MG63 (cell line): ENCODE measurements around the gene GGNBP2. TPM values are rescaled to one million over a fixed set of nuclear protein-coding genes. Genes with fewer than 3 reads are reported as not detected.

Experiments
- DNase-seq: peaks from one replicate; pipeline ENCODE4 v3.0.0-alpha.2; 2020
- H3K27me3 ChIP-seq: fragments of 250-450 bp; sonication (Bioruptor Pico); 2 replicates; pipeline ENCODE4 v1.5.1; 2020; ENCODE audit warnings: mild to moderate bottlenecking, moderate library complexity
- H3K36me3 ChIP-seq: fragments of 250-450 bp; sonication (Bioruptor Pico); 2 replicates; pipeline ENCODE4 v1.5.1; 2020; ENCODE audit warnings: mild to moderate bottlenecking, moderate library complexity
- H3K4me3 ChIP-seq: fragments of 250-450 bp; sonication (Bioruptor Pico); 2 replicates; pipeline ENCODE4 v1.5.1; 2020; ENCODE audit warnings: mild to moderate bottlenecking, moderate library complexity
- H3K9me3 ChIP-seq: fragments of 250-450 bp; sonication (Bioruptor Pico); 2 replicates; pipeline ENCODE4 v1.5.1; 2020; ENCODE audit warnings: mild to moderate bottlenecking, moderate library complexity
- total RNA-seq: library from RNA; depleted of rRNA; stranded (reverse); fragments of >200 nt; shearing (Covaris generic); gene quantifications from 2 replicates; pipeline ENCODE4 v1.2.3, GENCODE V29; 2014; ENCODE audit warnings: low replicate concordance

Gene GGNBP2
- total RNA-seq, 1 experiment from 2014 or later: 64.2 TPM

DNA sequence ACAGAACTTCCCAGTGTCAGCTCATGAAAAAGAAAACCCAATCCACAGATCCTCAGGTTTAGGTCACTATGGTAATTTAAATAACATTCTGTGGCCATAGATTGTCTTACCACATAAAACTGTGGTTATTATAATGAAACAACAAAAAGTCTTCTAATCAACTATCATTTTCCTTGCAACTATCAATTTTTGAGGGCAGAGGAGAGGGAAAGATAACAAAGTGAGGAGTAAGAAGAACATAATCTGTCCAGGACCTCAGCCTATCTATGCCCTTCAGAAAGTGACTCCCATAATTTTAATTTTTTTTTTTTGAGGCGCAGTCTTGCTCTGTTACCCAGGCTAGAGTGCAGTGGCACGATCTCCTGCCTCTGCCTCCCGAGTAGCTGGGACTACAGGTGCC, 4.0 kb upstream of the GGNBP2 start:
- H3K36me3 ChIP-seq: peaks cover 72% of the 10 kb centered on the region
- H3K4me3 ChIP-seq: no peak overlapping the region
- no peak for DNase-seq
- no peaks in the 10 kb centered on the region for H3K27me3 ChIP-seq
- H3K9me3 ChIP-seq: no peaks in the 10 kb centered on the region

GRCh38 chr17:36542755-36543154, 2.0 kb upstream of the GGNBP2 start:
- H3K4me3 ChIP-seq: no peak overlapping the region
- peaks cover 74% of the 10 kb centered on the region for H3K36me3 ChIP-seq
- H3K27me3 ChIP-seq: no peaks in the 10 kb centered on the region
- no peak for DNase-seq
- no peaks in the 10 kb centered on the region for H3K9me3 ChIP-seq

- no peaks in the 10 kb centered on the region for H3K9me3 ChIP-seq
- H3K27me3 ChIP-seq: no peaks in the 10 kb centered on the region
- peaks cover 71% of the 10 kb centered on the region for H3K36me3 ChIP-seq
- H3K4me3 ChIP-seq: peak overlapping the region; percentile 98
- DNase-seq: peak; percentile 52
These were observed 744 bp upstream of the GGNBP2 start for GRCh38 chr17:36544044-36544306.

- peak overlapping the region; percentile 98 for H3K4me3 ChIP-seq
- H3K9me3 ChIP-seq: no peaks in the 10 kb centered on the region
- no peaks in the 10 kb centered on the region for H3K27me3 ChIP-seq
- no peak for DNase-seq
- H3K36me3 ChIP-seq: peaks cover 65% of the 10 kb centered on the region
These were observed 352 bp downstream of the GGNBP2 start for GRCh38 chr17:36545077-36545464.

- H3K27me3 ChIP-seq: no peaks in the 10 kb centered on the region
- no peaks in the 10 kb centered on the region for H3K9me3 ChIP-seq
- DNase-seq: peak; percentile 99
- H3K4me3 ChIP-seq: peak overlapping the region; percentile 98
- H3K36me3 ChIP-seq: peaks cover 66% of the 10 kb centered on the region
These were observed 1.0 kb downstream of the GGNBP2 start for GRCh38 chr17:36545465-36546417.

DNA sequence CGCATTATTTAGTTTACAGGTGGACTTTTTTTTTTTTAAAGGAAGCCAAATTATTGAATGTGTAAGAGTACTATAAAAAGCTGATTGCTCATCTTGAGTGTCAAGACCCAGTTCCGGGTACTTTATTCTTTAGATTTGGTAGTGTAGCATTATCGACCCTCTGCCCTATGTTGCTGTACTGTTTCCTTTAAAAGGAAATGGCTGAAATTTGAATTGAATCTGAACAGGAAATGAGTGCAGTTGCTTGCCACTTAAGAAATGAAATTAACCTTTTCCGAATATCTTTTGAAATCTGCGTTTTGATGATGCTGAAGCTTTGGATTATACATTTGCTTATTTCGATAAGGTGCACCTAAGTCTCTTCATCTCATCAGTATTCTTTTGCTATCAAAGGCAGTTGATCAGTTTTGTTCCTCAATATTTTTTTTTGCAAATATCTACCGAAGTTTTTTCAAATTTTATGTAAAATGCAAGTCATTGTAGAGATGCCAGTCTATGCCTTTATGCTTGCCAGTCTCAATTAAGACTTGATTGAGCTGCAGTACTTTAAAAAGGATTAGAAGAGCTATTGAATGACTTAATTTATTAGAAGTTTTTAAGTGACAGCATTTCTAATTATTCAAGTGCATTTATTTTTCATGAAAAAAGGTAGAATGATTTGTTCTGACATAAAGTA, 1.8 kb downstream of the GGNBP2 start:
- peaks cover 69% of the 10 kb centered on the region for H3K36me3 ChIP-seq
- peak overlapping the region; percentile 98 for H3K4me3 ChIP-seq
- no peaks in the 10 kb centered on the region for H3K27me3 ChIP-seq
- H3K9me3 ChIP-seq: no peaks in the 10 kb centered on the region
- DNase-seq: no peak

DNA sequence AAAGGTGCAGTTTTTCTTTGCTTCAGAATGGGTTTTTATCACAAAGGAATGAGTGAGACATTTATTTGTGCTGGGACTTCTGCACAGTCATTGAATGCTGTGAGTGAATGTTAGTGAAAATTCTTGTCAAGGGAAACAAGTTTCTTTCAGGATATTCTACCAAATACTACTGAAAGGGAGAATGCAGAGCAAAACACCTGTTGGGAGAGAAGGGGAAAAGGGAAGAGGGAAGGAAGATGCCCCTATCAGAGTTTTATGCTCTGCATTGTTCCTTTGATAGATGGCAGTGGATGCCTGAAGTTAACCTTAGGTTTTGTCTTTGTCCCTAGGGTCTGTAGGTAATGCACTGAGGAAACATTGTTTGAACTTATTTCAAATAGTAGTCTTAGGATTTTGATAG, 3.1 kb downstream of the GGNBP2 start:
- Histone ChIP-seq H3K27me3 (no peaks in the 10 kb centered on the region), H3K36me3 (peaks cover 77% of the 10 kb centered on the region), H3K9me3 (no peaks in the 10 kb centered on the region), H3K4me3 (peak overlapping the region; percentile 98)
- DNase-seq: no peak

- Histone ChIP-seq H3K4me3 (no peak overlapping the region), H3K27me3 (no peaks in the 10 kb centered on the region), H3K36me3 (peaks cover 77% of the 10 kb centered on the region), H3K9me3 (no peaks in the 10 kb centered on the region)
- no peak for DNase-seq
These were observed 6.0 kb downstream of the GGNBP2 start for GRCh38 chr17:36550491-36551417.

GRCh38 chr17:36553459-36553858, 8.7 kb downstream of the GGNBP2 start:
- Histone ChIP-seq H3K9me3 (no peaks in the 10 kb centered on the region), H3K27me3 (no peaks in the 10 kb centered on the region), H3K4me3 (no peak overlapping the region), H3K36me3 (peaks cover 74% of the 10 kb centered on the region)
- no peak for DNase-seq

DNA sequence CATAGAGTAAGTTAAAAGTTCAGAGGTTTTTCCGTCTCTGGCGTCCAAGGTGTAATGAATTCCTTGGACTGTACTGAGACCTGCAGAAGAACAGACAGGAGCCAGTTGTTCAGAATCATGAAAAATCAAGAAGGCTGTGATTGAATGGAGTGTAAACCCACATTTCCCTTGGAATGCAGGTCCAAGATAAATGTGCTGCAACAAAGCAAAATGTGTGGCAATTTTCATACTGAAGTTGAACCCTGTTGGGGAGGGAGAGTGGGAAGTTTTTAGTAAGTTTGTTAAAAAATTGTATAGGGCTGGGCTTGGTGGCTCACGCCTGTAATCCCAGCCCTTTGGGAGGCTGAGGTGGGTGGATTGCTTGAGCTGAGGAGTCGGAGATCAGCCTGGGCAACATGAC, 21.4 kb downstream of the GGNBP2 start:
- H3K27me3 ChIP-seq: no peaks in the 10 kb centered on the region
- DNase-seq: no peak
- no peaks in the 10 kb centered on the region for H3K9me3 ChIP-seq
- peaks cover 79% of the 10 kb centered on the region for H3K36me3 ChIP-seq
- no peak overlapping the region for H3K4me3 ChIP-seq

- peaks cover 83% of the 10 kb centered on the region for H3K36me3 ChIP-seq
- H3K27me3 ChIP-seq: no peaks in the 10 kb centered on the region
- DNase-seq: no peak
- no peak overlapping the region for H3K4me3 ChIP-seq
- H3K9me3 ChIP-seq: no peaks in the 10 kb centered on the region
These were observed 30.3 kb downstream of the GGNBP2 start for GRCh38 chr17:36575028-36575427.

DNA sequence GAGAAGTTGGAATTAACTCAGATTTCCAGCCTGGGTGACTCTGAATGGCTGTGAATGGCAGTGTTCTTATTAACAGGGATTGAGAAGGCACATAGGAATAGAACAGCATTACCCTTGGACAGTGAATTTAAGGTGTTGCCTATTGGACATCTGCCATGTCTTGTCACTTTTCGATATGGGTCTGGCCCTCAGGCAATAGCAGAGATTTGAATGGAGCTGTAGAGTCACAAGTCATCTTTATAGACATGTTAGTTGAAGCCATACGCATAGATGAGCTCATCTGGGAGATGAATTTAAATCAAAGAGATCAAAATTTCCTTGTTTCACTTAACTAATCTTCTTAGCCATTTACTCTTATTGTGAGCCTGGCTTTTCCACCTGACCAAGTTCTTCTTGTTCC, 32.1 kb downstream of the GGNBP2 start:
- H3K27me3 ChIP-seq: no peaks in the 10 kb centered on the region
- H3K36me3 ChIP-seq: peaks cover 83% of the 10 kb centered on the region
- DNase-seq: no peak
- no peak overlapping the region for H3K4me3 ChIP-seq
- H3K9me3 ChIP-seq: no peaks in the 10 kb centered on the region

DNA sequence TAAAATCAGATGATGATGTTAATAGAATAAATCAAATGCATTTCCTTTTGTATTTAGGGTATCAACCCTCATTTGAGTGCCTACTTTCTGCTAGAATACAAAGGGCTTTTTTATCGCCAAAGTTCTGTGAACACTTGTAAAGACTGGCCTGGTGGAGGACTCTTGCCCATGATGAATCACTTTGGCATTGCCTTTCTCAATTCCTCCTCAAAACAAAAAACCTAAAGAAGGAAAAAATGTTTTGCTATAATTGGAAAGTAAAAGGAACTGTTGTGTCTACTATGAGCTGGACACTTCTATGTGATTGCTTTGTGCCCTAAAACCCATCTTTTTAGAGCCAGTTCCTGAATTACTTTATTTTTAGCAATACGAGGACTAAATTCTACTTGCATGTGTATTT, 34.0 kb downstream of the GGNBP2 start:
- Histone ChIP-seq H3K9me3 (no peaks in the 10 kb centered on the region), H3K36me3 (peaks cover 82% of the 10 kb centered on the region), H3K4me3 (no peak overlapping the region), H3K27me3 (no peaks in the 10 kb centered on the region)
- no peak for DNase-seq

GRCh38 chr17:36583787-36584186, 39.1 kb downstream of the GGNBP2 start:
- Histone ChIP-seq H3K27me3 (no peaks in the 10 kb centered on the region), H3K36me3 (peaks cover 92% of the 10 kb centered on the region), H3K4me3 (no peak overlapping the region), H3K9me3 (no peaks in the 10 kb centered on the region)
- DNase-seq: no peak

DNA sequence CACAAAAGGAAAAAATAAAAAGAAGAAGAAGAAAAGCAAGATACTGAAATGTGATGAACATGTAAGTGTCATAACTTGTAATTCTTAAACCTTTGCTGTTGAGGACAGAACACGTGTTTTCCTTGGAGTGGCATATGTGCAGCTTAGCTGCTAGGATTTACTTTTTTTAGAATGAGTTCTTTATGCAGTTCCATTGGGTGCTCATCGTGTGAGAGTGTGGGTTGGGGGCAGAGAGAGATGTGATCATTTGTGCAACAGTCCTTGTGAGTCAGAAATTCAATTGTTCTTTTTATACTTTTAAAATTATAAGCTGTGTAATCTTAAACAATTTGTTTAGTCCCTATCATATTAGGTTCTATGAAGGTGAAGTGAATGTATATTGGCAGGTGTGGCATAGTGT, 41.4 kb downstream of the GGNBP2 start:
- peaks cover 90% of the 10 kb centered on the region for H3K36me3 ChIP-seq
- H3K9me3 ChIP-seq: no peaks in the 10 kb centered on the region
- no peaks in the 10 kb centered on the region for H3K27me3 ChIP-seq
- no peak for DNase-seq
- H3K4me3 ChIP-seq: no peak overlapping the region

GRCh38 chr17:36590082-36590481, 45.4 kb downstream of the GGNBP2 start:
- H3K9me3 ChIP-seq: no peaks in the 10 kb centered on the region
- no peak for DNase-seq
- H3K27me3 ChIP-seq: no peaks in the 10 kb centered on the region
- H3K36me3 ChIP-seq: peaks cover 60% of the 10 kb centered on the region
- H3K4me3 ChIP-seq: no peak overlapping the region
